Right atrium auricular region (tissue), 2 donors: ENCODE measurements around the gene AIMP1. TPM values are rescaled to one million over a fixed set of nuclear protein-coding genes. Genes with fewer than 3 reads are reported as not detected.

Experiments used
- DNase-seq: peaks from one replicate; pipeline ENCODE4 v3.0.0-alpha.2; 2019; ENCODE audit warnings: low spot score
- H3K27ac ChIP-seq, 2 donors: fragments of 200-600 bp; sonication (generic); 1 replicate in 1 of 2; 2 replicates in 1 of 2; pipeline ENCODE4 v1.5.1; 2016 to 2019
- H3K27me3 ChIP-seq, 2 donors: fragments of 200-600 bp; sonication (generic); one replicate each; pipeline versions ENCODE4 v1.5.1 to v1.6.0; 2017 to 2019
- H3K36me3 ChIP-seq: fragments of 200-600 bp; sonication (generic); one replicate; pipeline ENCODE4 v1.5.1; 2016
- H3K4me1 ChIP-seq, 2 donors: fragments of 200-600 bp; sonication (generic); one replicate each; pipeline versions ENCODE4 v1.5.1 to v1.6.0; 2017 to 2019
- H3K4me3 ChIP-seq, 2 donors: fragments of 200-600 bp; sonication (generic); 1 replicate in 1 of 2; 2 replicates in 1 of 2; pipeline ENCODE4 v1.5.1; 2017 to 2019; ENCODE audit warnings: mild to moderate bottlenecking in 1 of 2, moderate library complexity in 1 of 2
- H3K9me3 ChIP-seq, 2 donors: fragments of 200-600 bp; sonication (generic); one replicate each; pipeline ENCODE4 v1.5.1; 2019
- total RNA-seq, 2 donors: library from RNA; depleted of rRNA; stranded (reverse); fragments of >200 nt; gene quantifications; one replicate each; pipeline ENCODE4 v1.1.0, GENCODE V29; 2016
- TF ChIP-seq, protein P1 (sequence below), 2 donors: fragments of 200-600 bp; sonication (generic); IDR thresholded peaks; one replicate each; pipeline ENCODE4 v1.5.1; 2019; ENCODE audit warnings: antibody characterized with exemption in 2 of 2

AIMP1 gene
- total RNA-seq = 10 to 100 TPM; 15.8 to 19.2 TPM

DNA sequence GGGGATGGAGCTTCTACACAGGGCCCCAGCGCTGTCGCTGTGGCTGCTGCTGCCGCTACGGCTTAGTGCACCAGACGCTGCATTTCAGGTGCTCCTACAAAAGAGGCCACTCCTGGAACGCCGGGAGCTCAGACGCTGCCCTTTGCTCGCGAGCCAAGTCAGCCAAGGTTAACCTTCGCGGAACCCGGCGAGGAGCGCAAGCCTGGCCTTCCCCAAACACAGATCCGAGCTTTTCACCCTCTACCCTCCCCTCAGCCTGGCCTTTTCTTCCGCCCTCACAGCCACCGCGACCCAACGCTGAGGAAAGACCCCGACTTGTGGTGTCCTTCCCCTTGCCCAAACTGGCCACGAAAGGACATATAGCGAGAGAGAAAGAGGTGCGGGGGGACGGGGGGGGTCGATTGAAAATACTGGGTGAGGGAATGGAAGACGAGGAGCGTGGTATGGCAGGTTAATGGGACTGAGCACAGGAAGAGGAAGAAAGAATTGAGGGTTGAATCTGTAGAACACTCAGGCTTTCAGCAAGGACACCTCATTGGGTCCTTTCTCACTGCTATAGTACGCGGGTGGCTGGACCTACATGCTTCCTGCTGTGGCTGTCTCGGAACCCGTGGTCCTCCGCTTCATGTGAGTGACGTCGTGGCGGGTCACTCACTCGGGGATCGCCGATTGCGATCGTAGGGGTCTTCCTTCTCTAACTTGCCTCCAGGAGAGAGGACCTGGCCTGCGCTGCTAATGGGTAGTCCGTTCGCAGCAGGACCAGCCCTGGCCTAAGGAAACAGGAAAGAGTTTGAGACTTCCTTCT, at the start of gene AIMP1, which contains the start of gene TBCK:
TSS of gene AIMP1 (plus strand) at position 583 of the 805 bp plus-strand sequence. CDS start 8,460 bp downstream, outside the sequence.
TSS of gene TBCK (minus strand) at position 242 of the 805 bp plus-strand sequence. CDS start 7,249 bp downstream, outside the sequence.
- Histone ChIP-seq H3K9me3 (no peaks in the 10 kb centered on the region), H3K27ac (peak within 1 kb of the TSS; percentile 90 to 92), H3K4me3 (peak within 1 kb of the TSS; percentile 80 to 95), H3K36me3 (no peaks in the 10 kb centered on the region), H3K4me1 (peaks cover 0 to 34% of the 10 kb centered on the region in 2 donors), H3K27me3 (no peaks in the 10 kb centered on the region)
- peak; percentile 92 for DNase-seq
- TF ChIP-seq, protein P1, sequence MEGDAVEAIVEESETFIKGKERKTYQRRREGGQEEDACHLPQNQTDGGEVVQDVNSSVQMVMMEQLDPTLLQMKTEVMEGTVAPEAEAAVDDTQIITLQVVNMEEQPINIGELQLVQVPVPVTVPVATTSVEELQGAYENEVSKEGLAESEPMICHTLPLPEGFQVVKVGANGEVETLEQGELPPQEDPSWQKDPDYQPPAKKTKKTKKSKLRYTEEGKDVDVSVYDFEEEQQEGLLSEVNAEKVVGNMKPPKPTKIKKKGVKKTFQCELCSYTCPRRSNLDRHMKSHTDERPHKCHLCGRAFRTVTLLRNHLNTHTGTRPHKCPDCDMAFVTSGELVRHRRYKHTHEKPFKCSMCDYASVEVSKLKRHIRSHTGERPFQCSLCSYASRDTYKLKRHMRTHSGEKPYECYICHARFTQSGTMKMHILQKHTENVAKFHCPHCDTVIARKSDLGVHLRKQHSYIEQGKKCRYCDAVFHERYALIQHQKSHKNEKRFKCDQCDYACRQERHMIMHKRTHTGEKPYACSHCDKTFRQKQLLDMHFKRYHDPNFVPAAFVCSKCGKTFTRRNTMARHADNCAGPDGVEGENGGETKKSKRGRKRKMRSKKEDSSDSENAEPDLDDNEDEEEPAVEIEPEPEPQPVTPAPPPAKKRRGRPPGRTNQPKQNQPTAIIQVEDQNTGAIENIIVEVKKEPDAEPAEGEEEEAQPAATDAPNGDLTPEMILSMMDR (IDR thresholded peaks at IDR 0.05) = no peak

DNA sequence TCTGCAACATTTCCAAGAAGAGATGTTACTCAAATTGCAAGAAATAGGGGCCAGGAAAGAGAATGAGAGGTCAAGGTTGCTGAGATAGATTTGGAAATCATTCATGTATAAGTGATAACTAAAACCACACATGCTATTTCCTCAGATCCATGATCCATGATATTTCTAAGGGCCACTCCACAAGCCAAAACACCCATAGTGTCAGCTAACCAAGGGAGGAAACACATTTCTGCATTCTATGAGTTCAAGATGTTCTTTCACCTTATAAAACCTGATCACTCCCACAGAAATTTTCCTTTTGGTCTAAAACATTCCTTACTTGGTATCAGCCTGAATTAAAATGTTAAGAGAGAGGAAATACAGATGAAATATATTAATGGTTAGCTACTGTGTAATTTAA, 47.6 kb upstream of the AIMP1 start:
- no peak for DNase-seq
- no peak overlapping the region for H3K27ac ChIP-seq
- H3K27me3 ChIP-seq = no peaks in the 10 kb centered on the region
- H3K4me1 ChIP-seq = no peaks in the 10 kb centered on the region
- no peaks in the 10 kb centered on the region for H3K36me3 ChIP-seq
- no peaks in the 10 kb centered on the region for H3K9me3 ChIP-seq
- H3K4me3 ChIP-seq = no peak overlapping the region
- TF ChIP-seq, protein P1 (IDR thresholded peaks at IDR 0.05) = no peak

DNA sequence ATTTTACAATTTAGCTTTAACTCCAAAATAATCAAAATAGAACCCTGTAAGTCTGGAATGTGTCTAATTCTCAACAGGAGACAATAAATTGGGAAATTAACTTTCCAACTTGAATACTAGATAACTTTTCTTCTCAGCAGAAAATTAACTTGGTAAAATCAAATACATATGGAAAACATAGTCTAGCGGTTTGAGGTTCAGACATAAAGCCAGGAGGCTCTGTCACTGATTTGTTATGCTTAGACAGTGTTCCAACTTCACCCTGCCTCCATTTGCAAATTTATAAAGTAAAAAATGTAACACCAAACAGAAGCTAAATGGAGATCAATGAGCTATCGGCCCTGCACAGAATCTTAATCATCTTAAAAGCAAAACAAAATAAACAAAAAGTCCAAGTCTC, 46.6 kb upstream of the AIMP1 start:
- Histone ChIP-seq H3K27ac (no peak overlapping the region), H3K4me1 (no peaks in the 10 kb centered on the region), H3K27me3 (no peaks in the 10 kb centered on the region), H3K4me3 (no peak overlapping the region), H3K36me3 (peaks cover 2% of the 10 kb centered on the region), H3K9me3 (no peaks in the 10 kb centered on the region)
- no peak for DNase-seq
- TF ChIP-seq, protein P1 (IDR thresholded peaks at IDR 0.05) = no peak

DNA sequence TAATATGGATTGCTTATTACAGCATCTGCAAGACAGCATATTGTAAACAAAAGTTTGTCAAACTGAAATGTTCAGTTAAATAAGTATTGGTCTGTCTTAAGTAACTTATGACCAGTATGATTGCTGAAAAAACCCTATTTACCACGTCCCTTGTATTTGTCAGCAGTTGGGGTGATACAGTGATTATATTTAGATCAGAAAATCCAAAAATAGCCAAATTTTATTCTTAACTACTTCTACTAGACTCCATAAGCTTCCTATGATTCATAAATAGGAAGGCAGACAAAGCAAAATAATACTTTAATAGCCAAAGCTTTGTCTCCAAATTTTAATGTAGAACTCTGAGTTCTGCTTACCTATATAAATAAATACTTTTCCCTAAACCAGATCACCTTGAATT, 45.6 kb upstream of the AIMP1 start:
- DNase-seq = no peak
- H3K27ac ChIP-seq = no peak overlapping the region

DNA sequence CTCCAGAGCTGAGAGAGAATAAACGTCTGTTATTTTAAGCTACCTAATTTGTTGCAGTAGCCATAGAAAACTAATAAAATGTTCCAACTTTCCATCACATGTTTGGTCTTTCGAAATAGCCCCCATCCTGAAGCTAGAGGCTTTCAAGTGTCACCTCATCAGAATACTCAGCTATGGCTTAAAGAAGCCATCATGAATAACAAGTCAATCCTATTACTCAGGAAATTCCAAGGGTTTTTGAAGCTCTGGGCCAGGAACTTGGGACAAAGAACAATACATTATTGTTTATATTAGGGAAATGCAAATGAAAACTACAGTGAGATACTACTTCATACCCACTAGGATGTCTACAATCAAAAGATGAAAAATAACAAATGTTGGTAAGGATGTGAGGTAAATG, 42.5 kb upstream of the AIMP1 start:
- TF ChIP-seq, protein P1 (IDR thresholded peaks at IDR 0.05) = no peak
- DNase-seq = no peak
- Histone ChIP-seq H3K4me1 (no peaks in the 10 kb centered on the region), H3K4me3 (no peak overlapping the region), H3K9me3 (no peaks in the 10 kb centered on the region), H3K27me3 (no peaks in the 10 kb centered on the region), H3K36me3 (peaks cover 5% of the 10 kb centered on the region), H3K27ac (no peak overlapping the region)

More for the DNA sequence above, 45.6 kb upstream of the AIMP1 start:
- Histone ChIP-seq H3K36me3 (peaks cover 5% of the 10 kb centered on the region), H3K9me3 (no peaks in the 10 kb centered on the region), H3K27me3 (no peaks in the 10 kb centered on the region), H3K4me1 (no peaks in the 10 kb centered on the region), H3K4me3 (no peak overlapping the region)
- TF ChIP-seq, protein P1 (IDR thresholded peaks at IDR 0.05) = no peak
